Suprapubic skin (tissue), 3 donors: ENCODE results near the gene C16orf89.
"Not testable (repeated sequence)": the region's sequence is repeated elsewhere in the genome, so short reads cannot be mapped to it uniquely, and the experiment has no call there.

Experiments
- EP300 ChIP-seq: sonication (generic); formaldehyde crosslinking; IDR thresholded peaks from one replicate; pipeline ENCODE4 v1.6.1; 2017; ENCODE audit warnings: antibody characterized with exemption
- POLR2A ChIP-seq, 2 donors: fragments of 450-650 bp; IDR thresholded peaks; one replicate each; pipeline ENCODE4 v1.6.1; 2017; ENCODE audit warnings: antibody characterized with exemption in 2 of 2, mild to moderate bottlenecking in 2 of 2, moderate library complexity in 2 of 2
- TF ChIP-seq, protein P1 (sequence below), 2 donors: fragments of 200-600 bp in 1 of 2; fragments of 450-650 bp in 1 of 2; sonication (generic) in 1 of 2; IDR thresholded peaks; one replicate each; pipeline ENCODE4 v1.5.1; 2016 to 2019; ENCODE audit warnings: antibody characterized with exemption in 2 of 2, mild to moderate bottlenecking in 1 of 2, moderate library complexity in 1 of 2

DNA sequence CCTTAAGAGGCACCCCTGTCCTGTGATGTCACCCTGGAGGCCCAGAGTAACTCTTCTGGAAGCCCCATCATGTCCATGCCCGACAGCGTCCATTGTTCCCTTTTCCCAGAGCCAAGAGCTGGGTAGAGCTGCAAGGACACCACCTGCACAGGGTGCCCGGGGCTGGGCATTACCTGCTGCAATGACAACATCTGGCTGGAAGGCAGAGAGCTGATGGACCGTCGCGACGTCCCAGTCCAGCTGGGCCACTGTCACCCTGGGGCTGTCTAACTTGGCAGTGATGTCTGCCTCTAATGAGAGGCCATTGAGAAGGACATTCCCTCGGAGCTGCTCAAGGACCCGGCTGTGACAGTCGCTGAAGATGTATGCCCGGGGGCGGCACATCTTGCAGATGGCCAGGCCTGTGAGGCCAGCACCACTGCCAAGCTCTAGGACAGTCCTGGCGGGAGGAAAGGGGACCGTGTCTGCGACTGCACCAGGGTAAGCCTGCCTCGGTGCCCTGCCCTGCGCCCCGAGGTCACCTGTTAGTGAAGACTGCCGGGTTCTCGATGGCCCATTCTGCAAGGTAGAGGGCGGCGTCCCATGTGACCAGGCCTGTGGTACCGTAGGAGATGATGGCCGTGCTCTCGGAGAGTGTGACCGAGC, 24.3 kb upstream of the C16orf89 start:
- TF ChIP-seq, protein P1, sequence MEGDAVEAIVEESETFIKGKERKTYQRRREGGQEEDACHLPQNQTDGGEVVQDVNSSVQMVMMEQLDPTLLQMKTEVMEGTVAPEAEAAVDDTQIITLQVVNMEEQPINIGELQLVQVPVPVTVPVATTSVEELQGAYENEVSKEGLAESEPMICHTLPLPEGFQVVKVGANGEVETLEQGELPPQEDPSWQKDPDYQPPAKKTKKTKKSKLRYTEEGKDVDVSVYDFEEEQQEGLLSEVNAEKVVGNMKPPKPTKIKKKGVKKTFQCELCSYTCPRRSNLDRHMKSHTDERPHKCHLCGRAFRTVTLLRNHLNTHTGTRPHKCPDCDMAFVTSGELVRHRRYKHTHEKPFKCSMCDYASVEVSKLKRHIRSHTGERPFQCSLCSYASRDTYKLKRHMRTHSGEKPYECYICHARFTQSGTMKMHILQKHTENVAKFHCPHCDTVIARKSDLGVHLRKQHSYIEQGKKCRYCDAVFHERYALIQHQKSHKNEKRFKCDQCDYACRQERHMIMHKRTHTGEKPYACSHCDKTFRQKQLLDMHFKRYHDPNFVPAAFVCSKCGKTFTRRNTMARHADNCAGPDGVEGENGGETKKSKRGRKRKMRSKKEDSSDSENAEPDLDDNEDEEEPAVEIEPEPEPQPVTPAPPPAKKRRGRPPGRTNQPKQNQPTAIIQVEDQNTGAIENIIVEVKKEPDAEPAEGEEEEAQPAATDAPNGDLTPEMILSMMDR (IDR thresholded peaks at IDR 0.05) = not testable (repeated sequence)
- not testable (repeated sequence) for TF ChIP-seq EP300; POLR2A (IDR thresholded peaks at IDR 0.05)
